SKM-1 (cell line): Measurements from ENCODE around the gene RBMS1.

Experiments used
- DNase-seq: peaks from one replicate; lab custom pipeline; 2025; ENCODE audit not compliant: unreplicated experiment; lab: John Stamatoyannopoulos, UW

Gene RBMS1, protein sequence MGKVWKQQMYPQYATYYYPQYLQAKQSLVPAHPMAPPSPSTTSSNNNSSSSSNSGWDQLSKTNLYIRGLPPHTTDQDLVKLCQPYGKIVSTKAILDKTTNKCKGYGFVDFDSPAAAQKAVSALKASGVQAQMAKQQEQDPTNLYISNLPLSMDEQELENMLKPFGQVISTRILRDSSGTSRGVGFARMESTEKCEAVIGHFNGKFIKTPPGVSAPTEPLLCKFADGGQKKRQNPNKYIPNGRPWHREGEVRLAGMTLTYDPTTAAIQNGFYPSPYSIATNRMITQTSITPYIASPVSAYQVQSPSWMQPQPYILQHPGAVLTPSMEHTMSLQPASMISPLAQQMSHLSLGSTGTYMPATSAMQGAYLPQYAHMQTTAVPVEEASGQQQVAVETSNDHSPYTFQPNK

DNA sequence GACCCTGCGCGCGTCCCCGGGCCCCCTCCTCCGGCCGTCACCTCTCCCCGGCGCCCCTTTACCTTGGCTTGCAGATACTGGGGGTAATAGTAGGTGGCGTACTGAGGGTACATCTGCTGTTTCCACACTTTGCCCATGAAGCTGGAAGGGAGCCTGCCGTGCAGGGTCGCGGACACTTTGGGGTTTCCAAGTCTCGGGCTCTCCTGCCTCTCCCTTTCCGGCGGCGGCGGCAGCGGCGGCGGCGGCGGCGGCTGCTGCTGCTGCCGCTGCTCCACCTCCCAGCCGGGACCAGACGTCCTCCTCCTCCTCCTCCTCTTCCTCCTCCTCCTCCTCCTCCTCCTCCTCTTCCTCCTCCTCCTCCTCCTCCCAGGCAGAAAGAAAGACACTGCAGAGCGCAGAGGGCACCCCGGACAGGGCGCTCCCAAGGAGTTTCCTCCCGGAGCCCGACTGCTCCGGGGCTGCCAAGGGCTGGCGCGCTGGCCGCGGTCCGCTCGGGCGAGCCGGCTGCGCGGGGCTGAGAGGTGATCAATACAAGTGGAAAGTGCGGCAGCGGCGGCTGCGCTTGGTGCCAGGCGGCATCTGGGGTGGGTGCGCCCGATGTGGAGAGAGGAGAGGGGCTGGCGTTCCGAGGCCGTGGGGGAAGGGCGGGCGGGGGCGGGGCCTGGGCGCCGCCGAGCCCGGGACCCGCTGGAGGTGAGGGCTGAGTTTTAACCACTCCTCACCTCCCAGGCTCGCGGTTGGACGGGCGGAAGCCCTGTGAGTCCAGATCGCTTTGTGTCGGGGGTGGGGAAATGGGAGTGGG lies at the start of gene RBMS1:
TSS of gene RBMS1 (minus strand) at position 581 of the 802 bp plus-strand sequence. CDS start at position 137, 444 bp downstream.
- peak; percentile 35 for DNase-seq

DNA sequence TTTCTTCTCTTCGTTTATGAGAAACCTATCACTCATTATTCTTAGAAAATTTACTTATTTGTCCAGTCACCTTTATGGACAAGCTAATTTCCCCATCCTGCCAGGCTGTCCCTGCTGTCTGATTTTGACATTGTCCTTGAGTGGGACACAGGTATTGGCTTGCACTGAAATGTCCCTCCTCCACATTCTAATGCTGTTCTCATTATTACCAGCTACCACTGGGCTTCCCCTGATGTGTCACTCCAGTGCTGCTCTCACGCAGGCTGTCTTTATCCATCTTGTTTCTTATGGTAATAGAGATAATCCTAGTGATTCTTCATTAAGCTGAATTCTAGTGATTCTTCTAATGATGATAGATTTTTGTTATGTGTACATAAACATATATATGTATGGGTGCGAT lies 48.1 kb upstream of the RBMS1 start:
- no peak for DNase-seq

DNA sequence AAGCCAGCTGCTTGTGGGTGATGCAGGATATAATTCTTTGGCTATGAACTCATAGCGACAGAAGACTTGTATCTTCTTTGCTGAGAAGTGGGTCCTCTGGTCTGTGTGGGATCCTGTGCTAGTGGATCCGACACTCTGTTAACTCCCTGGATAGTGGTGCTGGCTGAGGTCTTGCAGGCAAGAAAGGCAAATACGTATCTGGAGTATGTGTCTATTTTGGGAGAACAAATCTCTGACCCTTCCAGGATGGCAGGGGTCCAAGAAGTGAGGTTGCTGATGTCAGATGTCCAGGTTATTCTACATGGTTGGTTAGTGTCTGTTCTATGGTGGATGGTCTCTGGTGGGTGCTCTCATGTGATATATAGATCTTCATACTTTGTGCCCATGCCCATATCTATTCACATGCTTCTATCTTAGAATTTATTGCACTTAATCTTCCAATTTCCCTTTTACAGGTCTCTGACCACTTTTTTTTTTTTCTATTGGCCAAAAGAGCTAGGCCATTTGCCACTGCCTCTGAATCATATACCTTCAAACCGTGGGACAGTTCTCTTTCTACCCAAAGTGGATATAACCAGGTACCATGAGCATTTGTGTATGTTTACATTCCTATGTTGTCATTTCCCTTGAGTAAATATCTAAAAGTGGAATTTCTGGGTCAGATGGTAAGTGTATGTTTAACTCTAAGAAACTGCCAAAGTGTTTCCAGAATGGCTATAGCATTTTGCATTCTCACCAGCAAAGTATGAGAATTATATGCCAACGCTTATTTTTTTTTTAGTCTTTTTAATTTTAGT lies 45.1 kb upstream of the RBMS1 start:
- DNase-seq: no peak

DNA sequence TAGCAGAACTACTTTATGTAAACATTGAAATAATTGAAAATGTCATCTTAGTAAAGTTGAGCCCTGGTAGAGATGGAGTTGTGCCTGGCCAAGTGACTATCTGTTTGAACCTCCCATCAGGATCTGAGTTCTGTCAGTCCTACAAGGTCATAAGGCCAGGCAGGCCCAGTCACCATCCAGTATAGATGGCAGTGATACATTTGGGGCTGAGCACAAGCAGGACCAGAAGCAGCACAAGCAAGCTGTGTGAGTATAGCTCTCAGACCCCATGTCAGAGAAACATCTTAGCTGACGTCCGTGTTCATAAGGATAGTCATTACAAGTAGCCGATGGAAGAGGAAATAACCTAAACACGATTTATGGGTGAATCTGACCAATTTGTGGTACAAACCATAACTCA lies 44.5 kb upstream of the RBMS1 start:
- DNase-seq: no peak

DNA sequence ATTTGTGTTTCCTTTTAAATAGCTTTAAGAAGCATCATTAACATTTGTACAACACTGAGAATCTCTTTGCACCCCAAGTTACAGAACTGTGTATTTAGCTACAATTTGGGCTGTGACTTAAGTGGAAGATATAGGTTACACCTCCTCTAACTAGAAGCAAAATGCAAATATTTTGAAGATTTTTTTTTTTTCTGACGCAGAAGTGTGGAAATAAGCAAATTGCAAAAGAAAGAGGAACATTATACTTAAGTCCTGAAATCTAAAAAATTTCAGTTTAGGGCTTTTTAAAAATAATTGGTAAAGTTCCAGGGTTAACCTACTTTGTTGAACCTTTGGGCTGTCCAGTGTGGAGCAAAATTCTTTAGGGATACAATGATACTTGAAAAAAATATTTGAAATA lies 41.4 kb upstream of the RBMS1 start:
- DNase-seq: no peak

DNA sequence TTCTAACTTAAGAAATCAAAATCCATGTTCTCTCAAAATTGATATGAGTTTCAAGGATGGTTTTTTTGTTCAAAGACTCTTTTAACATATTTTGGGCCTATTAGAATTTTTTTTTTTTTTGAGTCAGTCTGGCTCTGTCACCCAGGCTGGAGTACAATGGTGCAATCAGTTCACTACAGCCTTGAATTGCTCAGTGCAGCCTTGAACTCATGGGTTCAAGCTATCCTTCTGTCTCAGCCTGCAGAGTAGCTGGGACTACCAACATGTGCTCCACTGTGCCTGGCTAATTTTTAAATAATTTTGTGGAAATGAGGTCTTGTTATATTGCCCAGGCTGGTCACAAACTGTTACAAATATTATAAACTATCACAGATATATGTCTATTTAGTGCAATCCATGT lies 40.6 kb upstream of the RBMS1 start:
- no peak for DNase-seq

DNA sequence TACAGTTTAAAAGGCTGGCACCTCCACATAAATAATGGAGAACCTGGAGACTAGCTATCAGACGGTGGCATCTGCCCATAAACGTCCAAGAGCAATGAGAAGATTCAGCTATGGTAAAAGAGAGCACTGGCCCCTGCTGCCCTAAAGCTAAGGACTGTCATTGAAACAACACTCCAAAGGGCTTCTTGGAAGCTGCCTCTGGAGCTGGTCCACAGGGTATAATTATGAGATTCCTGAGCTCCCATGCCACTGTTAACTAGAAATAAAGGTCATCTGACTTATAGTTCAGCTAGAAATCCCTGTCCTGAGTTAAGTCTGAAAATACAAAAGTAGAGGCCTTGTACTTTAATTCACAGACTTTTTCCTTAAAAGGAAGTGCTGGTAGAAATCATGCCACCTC lies 39.9 kb upstream of the RBMS1 start:
- no peak for DNase-seq

DNA sequence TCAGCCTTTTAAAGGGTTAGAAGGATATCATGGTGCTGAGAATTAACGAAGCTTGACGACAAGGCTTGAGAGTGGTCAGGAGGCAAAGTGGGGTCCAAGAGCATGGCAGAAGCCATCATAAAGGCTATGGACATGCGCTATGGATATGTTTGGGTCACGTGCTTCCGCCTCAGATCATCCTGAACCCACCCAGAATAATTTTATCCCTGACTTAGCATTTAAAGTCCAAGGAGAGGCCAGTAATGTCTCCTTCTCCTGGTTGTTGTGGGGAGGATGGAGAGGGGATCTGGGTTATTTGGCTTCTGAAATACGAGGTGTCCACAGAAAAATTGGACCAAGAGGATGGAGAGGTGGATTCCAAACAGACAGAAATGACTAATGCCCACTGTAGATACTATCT lies 38.8 kb upstream of the RBMS1 start:
- DNase-seq: no peak

DNA sequence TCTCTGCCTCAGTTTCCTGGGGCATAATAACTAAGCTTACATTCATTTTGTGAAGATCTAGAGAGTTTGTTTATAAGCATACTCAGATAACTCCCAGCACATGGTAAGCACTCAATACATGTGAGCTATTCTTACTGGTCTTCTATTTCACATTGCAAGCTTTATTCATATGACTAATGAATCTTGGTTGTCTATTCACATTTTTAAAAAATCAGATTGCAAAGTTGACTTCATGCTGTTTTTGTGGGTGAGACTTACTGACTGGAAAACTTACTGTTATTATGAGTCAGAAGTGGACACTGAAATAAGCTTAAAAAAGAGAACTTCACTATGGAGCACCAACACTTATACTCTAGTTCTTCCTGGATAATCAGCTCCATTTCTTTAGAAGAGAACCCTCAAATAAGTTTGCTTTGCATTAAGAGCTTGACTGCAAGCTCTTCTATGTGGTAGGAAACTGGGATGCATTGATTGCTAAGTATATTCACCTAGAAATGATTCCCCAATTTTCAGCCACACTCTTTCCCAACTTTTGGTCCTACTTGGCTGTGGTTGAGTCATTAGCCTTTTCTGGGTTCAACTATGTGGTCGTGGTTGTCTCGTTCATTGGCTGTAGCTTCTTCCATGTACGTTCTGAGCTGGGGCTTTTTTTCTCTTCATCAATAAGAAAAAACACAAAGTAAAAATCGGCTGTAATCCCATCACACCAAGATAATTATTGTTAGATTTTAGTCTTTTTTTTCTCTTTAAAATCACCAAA lies 29.5 kb upstream of the RBMS1 start:
- DNase-seq: no peak

DNA sequence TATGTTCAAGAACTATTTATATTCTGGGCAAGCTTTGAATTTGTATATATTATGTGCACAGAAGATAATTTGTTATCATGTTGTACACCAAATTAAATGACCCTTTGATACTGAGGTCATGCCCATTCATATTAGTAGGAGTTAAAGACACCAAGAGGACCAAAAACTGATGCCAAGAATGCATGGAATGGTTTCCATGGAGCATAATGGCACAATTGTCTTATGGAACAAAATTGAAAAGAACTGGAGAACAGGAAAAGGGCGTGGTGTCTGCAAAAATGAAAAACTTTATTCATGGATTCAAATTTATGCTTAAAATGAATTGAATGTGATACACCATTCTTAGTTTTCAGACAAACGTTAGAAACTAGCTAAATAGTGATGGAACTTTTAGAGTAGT lies 24.1 kb upstream of the RBMS1 start:
- DNase-seq: no peak

DNA sequence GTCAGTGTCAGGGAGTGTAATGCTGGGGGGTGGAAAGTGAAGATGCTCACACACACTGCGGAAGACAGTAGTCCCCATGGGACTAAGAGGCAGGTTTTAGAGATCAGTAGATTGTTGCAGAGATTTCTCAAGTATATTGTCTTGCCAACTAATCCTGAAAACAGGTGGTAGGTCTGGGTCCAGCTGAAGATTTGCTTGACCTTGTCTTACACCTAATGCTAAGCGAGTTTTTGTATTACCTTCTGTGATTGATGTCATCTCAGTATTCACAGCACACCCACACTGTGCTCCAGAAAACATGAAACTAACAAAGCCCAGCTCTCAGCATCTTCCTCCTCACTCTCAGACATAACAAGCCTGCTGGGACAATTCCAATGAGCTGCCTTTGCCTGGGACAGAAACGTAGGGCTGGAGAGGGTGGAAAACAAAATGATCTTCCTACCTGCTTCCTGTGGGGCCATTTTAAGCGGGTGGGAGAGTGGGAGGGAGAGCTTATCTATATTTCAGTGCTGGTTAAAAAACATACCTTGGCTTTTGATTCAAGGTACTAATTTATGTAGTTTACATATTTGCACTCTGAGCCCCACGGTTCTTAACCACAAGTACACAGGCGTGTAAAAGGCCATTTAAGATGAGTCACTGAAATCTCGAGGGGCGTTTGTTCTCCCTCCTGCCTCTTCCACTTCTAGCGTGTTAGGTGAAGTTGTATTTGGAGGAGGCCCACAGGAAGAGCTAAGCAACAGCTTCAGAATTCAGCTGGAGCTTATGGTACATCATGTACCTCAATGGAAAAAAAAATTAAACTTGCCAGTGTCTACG lies 23.1 kb upstream of the RBMS1 start:
- no peak for DNase-seq

DNA sequence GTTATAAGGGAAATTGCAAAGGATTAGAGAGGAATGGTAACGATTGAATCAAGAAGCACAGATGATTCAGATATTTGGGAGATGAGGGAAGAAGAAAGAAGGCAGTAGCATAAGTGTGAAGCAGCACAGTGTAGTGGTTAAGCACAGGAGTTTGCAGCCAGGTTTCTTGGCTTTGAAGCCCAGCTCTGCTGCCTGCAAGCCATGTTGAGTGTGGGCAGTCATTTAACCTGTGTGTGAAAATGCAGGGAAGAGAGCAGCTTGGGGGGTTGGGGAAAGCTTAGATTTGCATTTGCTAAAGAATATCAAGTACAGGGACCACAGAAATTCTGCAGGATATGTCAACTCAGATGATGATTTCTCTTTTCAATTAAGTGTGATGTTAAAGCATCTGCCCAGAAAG lies 21.5 kb upstream of the RBMS1 start:
- no peak for DNase-seq

DNA sequence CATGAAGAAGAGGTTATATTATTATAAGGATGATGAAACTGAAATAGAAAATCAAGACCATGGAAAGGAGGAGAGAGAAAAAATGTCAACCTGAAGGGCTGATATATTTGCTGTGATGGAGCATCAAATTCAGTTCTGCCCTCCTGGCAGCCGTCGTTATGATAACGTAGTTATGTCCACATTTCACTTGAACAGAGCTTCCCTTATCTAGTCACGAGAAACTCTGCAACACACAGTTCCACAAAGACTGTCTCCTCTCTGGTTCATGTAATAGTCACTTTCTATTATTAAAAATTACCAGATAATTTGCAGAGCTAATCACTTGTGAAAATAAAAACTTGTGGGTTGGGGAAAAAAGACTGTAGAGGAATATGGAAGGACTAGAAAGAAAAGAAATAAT lies 19.5 kb upstream of the RBMS1 start:
- DNase-seq: no peak

DNA sequence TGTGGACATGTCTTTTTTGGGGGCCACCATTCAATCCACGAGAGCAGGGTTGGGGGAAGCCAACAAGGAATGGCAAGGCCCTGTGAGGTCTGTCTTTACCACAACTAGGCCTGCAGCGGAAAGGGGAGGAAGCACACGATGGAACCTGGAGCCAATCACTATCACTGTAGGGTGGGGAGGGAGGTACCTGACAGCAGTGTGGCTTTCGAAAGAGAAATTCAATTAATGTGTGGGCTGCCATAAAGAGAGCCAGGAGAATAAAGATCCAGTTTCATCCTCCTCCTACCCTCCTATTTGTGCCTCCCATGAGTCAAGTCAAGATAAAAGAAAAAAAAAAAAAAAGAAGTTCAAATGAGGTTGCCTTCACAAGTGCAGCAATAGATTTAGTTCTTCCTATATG lies 18.9 kb upstream of the RBMS1 start:
- DNase-seq: no peak

DNA sequence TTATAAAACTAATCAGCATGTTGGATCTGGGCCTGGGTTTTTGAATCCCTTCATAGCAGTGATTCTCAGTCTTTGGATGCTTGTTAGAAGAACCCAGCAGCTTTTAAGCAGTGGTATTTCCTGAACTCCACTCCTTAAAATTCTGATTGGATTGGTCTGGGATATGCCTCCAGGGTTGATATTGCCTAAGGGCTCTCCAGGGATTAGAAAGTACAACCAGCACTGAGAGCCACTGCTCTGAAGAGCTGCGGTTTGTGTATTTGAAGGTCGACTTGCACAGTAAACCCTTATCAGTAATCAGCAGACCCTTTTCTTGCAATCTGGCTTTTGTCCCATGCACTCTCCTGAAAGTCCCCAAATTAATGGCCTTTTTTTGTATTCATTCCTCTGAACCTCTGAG lies 17.0 kb upstream of the RBMS1 start:
- no peak for DNase-seq

DNA sequence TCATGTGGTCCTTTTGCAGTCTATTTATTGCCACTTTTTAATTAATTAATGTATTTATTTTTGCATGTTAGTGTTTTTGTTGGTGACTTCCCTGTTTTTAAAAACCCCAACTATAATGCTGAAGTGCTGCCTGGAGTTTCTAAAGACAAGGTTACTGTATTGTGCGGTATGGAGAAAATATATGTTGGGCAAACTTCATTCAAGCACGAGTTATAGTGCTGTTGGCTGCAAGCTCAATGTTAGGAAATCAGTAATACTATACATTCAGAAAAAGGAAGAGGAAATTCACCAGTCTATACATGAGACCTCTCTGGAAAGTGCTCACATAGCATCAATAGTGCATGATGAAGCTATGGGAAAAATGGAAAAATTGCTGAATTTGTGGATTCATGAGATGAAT lies 15.4 kb upstream of the RBMS1 start:
- DNase-seq: no peak

DNA sequence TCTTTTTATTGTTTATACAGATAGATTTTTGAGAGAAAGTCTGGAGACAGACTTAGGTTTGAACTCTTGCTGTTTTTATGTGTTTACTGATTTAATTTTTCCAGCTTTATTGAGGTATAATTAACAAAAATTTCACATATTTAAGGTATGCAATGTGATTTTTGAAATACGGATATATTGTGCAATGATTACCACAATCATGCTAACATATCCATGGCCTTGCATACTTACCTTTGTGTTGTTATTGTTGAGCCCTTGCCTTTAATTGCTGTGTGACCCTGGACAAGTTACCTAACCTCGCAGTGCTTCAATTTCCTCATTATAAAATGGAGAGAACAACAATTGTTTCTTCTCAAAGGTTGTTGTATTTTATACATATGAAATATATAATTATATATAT lies 13.9 kb upstream of the RBMS1 start:
- no peak for DNase-seq

DNA sequence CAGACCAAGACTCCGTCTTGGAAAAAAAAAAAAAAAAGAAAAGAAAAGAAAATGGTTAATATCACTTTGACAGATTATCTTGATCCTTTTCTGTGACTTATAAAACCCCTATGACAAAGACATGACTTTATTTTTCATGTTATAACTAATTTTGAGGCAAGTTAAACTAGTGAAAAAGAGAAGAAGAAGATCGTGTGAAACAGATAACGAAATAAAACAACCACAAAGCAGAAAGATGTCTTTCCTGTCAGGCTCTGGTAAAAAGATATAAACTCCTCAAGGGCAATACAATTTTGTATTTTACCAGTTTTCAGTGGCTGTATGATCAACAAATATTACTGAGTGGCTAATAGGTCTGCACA lies 13.4 kb upstream of the RBMS1 start:
- no peak for DNase-seq

DNA sequence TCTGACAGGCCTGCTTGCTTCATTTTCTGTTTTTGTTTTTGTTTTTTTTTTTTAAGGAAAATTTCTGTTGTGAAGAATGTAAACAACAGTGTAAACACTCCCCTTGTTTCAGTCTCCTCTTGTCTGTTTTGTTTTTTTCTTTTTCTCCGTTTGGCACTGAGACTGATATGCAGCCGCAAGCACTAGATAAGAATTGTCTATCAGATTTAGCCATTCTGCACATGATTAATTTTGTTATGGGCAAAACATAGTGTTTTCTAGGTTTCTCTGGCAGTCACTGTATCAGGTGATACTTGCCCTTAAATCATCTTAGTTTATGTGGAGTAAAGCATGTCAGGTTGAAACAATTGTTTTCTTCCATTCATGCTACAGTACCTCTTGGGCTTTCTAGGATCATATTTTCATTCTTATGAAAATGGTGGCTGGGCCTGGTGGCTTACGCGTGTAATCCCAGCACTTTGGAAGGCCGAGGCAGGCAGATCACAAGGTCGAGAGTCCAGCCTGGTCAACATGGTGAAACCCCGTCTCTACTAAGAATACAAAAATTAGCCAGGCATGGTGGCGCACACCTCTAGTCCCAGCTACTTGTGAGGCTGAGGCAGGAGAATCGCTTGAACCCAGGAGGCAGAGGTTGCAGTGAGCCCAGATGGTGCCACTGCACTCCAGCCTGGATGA lies 12.9 kb upstream of the RBMS1 start:
- DNase-seq: no peak

DNA sequence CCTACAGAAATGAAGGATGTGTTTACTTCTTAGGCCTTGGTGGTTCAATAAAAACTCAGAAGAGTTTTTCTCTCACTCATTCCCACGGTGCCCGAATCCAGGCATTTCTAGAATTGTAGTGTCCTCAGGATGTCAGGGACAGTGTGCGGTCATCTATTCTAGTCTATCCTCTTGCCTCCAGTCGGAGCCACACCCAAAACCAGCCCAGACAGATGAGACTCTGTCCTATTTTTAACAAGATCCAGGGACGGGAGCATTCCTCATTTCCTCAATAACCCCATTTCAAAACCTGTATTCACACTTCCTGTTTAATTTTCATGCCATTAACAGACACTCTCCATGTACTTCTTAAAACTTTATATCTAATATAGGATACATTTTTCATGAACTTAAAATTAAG lies 11.6 kb upstream of the RBMS1 start:
- no peak for DNase-seq
